HG03521 (cell line): ENCODE data around the gene RPL35.
"Not testable (repeated sequence)": the region's sequence is repeated elsewhere in the genome, so short reads cannot be mapped to it uniquely, and the experiment has no call there.

ENCODE experiments used
- ATAC-seq: cut with Tn5 transposase; IDR thresholded peaks from one replicate; pipeline ENCODE4 v1.9.1; 2021; ENCODE audit warnings: mild to moderate bottlenecking, moderate library complexity; ENCODE audit not compliant: unreplicated experiment

The RPL35 gene

DNA sequence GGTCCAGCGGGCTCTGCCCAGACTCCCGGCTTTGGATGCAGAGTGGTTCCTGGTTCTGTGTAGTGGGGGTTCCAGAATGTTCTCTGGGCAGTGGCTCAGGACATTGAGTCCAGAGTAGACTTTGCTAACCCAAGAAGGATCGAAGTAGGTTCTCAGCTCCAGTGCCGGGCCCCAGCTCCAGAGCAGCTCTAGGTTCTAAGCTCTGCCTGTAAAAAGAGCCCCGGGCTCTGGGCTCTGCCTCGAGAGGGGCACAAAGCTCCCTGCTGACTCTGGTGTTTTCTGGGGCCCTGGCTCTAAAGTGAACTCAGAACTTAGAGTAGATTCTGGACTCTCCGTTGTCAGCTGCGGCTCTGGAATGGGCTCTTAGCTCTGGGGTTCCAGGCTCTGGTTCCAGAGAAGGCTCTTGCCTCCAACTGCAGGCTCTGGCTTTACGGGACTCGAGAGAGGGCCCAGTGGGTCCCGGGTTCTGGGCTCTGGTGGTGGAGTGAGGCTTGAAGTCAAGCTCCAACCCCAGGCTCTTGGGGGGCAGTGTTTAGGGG lies 8.1 kb downstream of the RPL35 start:
- ATAC-seq, result no peak

DNA sequence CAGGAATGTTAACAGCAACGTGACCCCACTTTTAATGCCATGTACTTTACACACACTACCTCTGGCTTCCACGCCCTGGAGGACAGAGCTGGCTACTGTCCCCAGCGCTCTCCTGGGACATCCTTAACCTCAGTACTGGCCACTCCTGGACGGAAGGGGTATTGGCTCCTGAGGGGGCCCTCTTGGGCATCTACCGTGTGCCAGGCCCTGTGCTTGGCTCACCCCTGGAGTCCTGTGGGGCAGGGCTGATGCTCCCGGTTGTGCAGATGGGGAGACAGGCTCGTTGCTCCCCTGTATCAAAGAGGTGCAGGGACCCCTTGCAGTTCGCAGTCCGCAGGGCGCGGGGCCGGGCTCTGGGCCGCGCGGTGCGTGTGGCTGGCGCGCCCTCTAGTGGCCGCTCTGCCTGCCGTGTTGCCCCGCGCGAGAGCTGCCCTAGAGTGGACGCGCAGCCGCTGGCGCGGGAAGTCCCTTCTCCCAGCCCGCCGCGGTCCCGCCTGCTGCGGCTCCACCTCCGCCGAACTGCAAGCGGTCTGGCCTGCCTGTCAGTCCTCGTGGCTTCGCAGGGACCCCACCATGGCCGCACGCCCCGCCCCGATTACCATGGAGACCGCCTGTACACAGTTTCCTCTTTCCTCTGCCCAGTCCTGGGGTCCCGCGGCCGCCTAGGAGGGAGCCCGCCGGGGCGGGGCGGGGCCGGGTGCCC lies 8.8 kb downstream of the RPL35 start, which contains the start of gene WDR38:
WDR38 (plus strand) TSS at position 632 of the 703 bp plus-strand sequence. CDS start 72 bp downstream, outside the sequence.
- peak; percentile 64 for ATAC-seq

DNA sequence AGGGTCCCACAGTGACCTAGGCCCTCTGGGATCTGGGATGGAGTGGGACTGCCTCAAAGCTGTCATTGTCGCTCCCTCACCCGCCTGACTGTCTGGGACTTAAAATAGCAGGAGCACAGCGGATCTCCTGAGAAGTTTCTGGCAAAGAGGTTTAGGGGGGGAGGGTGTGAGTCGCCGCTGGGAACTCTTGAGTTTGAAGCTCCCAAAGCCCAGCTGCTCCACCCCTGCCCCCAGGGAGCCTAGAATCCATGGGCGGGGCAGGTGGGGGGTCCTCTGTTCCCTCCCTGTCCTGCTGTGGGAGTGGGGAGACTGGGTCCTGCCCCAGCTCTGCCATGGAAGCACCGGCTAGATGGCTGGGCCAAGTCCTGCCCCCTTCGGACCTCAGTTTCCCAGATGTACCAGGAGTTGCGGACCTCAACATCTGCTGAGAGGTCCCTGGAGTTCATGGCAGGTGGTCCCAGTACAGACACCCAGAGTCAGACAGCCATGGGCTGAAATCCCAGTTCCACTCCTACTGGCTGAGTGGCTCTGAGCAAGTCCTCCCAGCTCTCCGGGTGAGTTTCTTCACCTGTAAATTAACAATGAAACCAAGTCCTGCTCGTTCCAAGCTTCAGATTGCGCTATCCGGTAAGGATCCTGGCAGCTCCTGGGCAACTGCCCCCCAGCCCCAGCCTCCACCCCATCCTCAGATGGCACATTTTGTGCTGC lies 9.5 kb downstream of the RPL35 start:
- no peak for ATAC-seq

DNA sequence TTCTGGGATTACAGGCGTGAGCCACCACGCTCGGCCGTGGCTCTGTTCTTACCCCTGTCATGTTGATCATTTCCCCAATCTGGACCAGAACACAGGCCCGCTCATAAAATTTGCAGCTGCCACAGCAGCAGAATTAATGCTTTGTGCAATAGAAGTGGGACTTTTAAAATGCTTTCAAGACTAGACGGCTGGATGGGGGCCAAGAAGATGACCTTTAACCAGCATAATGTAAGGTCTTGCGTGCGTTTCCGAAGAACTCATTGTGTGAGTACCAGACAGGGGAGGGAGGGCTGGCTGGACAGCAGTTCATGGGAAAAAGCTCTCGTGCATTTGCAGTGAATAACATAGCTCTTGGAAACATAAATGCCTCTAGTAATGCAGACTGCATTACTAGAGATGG lies 12.0 kb downstream of the RPL35 start:
- ATAC-seq, result no peak

DNA sequence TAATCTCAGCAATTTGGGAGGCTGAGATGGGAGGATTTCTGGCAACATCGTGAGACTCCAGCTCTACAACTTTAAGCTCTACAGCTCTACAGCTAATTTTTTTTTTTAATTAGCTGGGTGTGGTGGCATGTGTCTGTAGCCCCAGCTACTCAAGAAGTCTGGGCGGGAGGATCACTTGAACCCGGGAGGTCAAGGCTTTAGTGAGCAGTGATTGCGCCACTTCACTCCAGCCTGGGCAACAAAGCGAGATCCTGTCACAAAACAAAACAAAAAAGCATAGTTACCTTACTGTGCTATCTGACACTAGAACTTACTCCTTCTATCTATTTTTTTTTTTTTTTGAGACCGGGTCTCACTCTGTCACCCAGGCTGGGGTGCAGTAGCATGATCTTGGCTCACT lies 14.8 kb downstream of the RPL35 start:
- ATAC-seq, result no peak

DNA sequence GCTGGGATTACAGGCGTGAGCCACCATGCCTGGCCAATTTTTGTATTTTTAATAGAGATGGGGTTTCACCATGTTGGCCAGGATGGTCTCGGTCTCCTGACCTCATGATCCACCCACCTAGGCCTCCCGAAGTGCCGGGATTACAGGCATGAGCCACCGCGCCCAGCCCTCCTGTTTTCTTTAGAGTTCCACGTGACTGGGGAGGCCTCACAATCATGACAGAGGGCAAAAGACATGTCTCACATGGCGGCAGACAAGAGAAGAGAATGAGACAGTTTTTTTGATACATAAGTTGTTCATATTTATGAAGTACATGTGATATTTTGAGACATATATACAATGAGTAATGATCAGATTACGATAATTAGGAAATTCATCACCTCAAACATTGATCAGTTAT lies 15.3 kb downstream of the RPL35 start:
- ATAC-seq, result not testable (repeated sequence)

DNA sequence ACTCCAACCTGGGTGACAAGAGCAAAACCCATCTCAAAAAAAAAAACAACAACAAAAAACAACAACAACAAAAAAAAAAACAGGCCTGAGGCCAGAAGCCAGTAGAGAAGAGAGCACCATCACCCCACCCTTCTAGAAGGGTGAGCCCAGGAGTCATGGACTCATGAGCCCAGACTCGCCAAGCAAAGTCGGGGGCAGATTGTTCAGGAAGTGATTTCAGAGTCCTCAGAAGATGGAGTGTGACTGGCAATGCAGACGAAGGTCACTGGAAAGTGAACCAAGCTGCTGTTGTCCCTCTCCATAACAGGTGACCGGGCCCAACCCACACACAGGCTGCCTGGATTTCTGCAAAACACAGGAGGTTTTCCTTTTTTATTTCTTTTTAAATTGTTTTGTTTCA lies 17.5 kb downstream of the RPL35 start:
- no peak for ATAC-seq

DNA sequence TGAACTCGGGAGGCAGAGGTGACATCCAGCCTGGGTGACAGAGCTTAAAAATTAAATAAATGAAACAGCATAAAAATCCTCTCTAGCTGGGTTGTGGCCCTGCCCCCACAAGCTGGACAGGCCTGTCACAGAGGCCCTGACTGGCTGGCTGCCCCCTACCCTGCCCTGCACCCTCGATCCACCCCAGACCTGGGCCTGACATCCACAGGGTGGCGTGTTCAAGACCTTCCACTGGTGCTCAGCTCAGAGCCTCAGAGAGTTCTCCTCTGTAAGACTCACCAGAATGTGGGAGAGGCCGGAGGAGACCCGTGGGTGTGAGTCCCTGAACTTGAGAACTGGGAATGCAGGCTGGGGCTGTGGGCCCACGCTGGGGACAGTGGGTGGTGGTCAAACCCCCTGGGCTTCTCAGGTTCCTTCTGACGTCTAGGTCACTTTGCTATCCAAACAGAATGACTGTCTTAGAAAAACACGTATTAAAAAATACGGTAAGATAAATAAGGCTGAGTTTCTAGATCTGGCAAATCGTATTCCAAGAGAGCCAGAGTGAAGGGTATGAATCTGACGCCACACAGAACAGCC lies 18.2 kb downstream of the RPL35 start:
- no peak for ATAC-seq

DNA sequence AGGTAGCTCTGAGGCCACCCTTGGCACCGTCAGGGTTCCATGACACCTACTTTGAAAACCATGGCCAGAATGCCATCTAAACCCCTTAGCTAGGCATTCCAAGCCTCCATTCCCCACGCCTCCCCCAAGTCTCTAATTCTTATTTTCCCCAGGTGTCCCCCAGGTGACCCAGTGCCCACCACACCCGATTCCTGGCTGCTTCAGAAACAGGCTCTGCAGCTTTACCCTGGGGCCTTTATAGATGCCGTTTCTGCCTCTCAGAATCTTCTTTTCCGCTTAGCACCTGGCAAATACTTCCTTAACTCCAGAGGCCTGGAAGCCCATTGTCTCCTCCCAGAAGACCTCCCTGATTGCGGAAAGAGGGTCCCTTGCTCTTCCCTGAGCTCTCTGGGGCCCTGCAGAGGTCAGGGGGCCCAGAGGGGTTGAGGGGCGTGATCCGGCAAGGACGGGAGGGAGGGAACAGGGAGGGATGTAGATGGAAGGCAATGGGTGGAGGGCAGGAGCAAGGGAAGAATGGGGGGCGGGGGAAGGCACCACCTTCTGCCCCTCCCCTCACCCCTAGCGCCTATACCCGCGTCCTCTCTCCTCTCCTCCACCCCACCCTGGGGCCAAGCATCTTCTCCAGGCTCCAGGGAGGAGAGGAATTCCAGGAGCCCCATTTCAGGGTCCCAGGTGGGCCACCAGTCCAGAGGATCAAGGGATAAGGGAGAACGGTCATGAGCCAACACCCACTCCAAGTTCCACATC lies 20.5 kb downstream of the RPL35 start:
- no peak for ATAC-seq

DNA sequence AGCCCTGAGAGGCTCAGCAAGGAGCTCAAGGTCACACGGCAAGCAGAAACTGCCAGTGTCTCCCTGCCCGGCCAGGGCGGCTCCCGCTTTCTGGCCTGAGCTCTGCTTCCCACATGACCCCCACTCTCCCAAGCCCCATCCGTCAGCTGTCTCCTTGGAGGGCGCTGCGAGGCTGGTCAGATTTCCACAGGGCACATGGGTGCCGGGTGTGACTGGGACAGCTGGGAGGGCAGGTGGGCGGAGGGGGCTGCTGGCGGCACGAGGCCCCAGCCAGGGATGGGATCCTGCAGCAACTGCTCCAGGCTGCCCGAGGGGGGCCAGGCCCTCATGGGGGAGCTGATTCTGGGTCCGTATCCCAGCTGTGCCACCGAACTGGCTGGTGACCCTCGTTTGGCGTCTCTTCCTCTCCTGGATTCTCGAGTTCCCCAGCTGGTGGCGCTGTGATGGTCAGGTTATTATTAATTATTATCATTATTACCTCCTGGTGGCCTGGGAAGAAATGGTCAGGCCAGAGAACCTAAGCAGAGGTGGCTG lies 21.4 kb downstream of the RPL35 start:
- ATAC-seq, result no peak

DNA sequence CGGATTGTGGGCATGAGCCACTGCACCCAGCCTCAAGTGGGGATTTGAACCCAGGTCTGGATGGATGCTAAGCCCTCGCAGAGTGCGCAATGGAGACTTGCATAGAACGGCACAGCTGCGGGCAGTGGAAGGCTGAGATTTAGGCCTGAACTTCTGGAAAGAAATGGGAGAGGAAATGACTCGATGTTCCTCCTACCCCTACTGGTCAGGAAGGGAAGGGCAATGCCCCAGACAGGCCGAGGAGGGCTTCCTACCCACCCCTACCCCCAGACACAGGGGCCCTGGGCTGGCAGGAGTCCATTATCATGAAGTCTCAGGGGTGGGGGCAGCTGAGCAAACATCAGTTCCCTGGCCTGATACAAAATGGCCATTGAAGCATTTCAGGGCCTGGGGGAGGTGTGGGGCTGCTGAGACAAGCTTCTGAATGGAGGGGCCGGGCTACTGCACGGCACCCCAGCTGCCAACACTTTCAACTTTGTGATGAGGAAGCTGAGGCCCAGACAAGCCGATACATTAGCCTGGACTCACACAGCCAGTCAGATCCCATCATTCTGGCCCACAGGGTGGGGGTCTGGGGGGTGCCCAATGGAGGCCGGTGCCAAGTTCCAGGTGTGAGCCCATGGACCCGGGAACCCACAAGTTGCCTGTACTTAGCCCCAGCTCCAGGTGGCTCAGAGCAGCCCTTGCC lies 22.0 kb downstream of the RPL35 start:
- no peak for ATAC-seq

DNA sequence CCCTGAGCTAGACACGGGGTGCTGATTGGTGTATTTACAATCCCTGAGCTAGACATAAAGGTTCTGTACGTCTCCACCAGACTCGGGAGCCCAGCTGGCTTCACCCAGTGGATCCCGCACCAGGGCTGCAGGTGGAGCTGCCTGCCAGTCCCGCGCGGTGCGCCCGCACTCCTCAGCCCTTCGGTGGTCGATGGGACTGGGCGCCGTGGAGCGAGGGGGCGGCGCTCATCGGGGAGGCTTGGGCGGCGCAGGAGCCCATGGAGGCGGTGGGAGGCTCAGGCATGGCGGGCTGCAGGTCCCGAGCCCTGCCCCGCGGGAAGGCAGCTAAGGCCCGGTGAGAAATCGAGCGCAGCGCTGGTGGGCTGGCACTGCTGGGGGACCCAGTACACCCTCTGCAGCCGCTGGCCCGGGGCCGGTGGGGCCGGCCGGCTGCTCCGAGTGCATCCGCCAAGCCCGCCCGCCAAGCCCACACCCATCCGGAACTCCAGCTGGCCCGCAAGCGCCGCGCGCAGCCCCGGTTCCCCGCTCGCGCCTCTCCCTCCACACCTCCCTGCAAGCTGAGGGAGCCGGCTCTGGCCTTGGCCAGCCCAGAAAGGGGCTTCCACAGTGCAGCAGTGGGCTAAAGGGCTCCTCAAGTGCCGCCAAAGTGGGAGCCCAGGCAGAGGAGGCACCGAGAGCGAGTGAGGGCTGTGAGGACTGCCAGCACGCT lies 23.0 kb downstream of the RPL35 start:
- not testable (repeated sequence) for ATAC-seq

DNA sequence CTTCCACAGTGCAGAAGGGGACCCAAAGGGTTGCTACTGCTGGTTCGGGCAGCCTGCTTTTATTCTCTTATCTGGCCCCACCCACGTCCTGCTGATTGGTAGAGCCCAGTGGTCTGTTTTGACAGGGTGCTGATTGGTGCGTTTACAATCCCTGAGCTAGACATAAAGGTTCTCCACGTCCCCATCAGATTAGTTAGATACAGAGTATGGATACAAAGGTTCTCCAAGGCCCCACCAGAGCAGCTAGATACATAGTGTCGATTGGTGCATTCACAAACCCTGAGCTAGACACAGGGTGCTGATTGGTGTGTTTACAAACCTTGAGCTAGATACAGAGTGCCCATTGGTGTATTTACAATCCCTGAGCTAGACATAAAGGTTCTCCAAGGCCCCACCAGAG lies 23.6 kb downstream of the RPL35 start:
- not testable (repeated sequence) for ATAC-seq

DNA sequence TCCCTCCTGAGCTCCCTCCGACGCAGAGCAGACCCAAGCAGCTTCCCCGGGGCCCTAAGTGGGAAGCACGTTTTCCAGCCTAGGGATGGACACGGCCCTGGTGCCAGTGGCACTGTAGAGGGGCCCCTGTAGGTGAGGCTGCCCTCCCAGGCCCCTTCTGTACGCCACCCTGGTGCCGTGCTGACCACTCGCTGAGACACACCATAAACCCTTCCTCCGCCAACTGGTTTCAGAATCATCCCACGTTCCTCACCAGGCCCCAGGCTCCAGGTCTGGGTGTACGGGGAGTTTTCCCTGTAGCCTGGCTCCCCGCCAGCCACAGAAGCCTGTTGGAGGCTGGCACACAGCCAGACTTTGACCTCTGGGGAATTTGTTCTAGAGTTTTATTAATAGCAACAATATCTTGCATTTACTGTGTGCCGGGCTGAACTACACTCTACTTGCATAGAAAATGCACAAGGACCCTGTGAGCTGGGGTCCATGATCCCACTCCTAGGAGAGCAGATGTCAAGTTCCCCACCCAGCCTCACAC lies 26.7 kb downstream of the RPL35 start:
- ATAC-seq, result no peak

DNA sequence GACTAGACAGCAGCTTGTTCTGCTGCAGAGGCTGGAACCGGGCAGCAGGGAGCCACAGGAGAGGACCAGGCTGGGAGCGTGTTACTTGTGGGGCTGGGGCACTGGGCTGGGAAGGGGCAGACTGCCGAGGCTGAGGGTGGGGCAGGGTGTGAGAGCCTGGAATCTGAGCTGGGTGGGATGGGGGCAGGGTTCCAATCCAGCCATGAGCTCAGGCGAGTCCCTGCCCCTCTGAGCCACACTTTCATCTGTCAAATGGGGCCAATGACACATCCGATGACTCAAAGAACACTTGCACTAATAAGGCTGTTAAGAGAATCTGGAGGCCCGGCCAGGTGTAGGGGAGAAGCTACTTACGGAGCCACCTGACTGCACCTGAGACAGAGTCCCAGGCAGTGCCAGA lies 27.2 kb downstream of the RPL35 start:
- ATAC-seq, result no peak

DNA sequence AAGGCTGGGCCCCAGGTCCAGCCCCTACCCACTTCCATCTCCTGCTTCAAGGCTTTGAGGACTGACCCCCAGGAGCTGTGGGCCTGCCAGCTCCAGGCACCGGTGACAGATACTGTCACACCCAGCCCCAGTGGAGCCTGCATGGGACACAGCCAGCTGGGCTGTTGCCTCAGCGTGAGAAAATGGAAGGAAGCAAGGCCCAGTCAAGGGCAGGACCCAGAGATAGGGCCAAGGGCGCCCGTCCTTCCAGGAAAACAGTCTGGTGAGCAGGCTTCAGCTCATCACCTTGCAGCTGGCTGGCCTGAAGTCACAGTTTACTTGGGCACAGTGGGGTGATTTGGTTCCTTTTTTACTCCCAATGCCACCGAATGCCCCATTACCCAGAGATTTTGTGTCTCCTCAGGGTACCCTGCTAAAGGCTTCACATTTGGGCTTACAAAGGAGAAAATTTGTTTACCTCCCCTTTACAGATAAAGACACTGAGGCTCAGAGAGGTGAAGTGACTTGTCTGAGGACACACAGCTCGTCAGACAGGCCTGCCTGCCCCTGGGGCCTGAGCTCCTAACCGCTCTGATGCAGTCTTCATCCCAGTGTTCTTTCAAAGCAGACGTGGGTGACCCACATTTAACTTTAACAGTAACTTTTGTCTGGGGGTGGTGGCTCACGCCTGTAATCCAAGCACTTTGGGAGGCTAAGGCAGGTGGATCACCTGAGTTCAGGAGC lies 30.0 kb downstream of the RPL35 start:
- no peak for ATAC-seq

DNA sequence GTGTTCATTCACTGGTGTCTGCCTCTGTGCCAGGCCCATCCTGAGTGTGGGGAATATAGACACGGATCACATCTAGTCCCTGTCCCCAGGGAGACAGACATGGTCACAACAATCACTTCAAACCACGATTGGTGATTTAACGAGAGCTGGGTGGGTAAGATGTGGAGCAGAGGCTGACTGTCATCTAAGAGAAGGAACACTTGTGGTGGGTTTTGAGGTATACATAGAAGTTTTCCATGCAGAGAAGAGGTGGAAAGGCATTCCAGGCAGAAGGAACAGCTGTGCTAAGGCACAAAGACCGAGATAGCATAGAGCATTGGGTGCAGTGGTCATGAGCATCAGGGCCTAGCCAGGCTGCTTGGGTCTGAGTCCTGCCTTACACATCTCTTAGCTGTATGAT lies 31.2 kb downstream of the RPL35 start:
- no peak for ATAC-seq

DNA sequence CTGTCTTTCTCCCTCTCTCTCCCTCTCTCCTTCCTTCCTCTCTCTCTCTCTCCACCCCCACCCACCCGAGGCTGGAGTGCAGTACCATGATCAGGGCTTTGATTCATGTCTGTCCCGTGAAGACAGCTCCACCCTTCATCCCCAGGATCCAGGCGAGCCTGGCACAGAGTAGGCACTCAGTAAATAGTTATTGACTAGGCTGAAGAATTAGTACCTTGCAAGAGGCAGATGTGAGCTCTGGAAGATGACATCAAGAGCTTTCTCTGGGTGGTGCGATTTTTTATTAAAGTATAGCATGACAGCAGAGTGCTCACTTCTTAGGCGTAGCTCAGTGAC lies 32.5 kb downstream of the RPL35 start:
- no peak for ATAC-seq
